ENCODE results near the gene SMIM24.

Gene SMIM24

GRCh38 chr19:3496392-3497273, 16.3 kb upstream of the SMIM24 start:
- no peak for DNase-seq

GRCh38 chr19:3494559-3494958, 14.2 kb upstream of the SMIM24 start:
- DNase-seq = peak; percentile 44

GRCh38 chr19:3494051-3494450, 13.7 kb upstream of the SMIM24 start:
- no peak for DNase-seq

GRCh38 chr19:3493651-3494050, 13.3 kb upstream of the SMIM24 start:
- no peak for DNase-seq

GRCh38 chr19:3492919-3493318, 12.6 kb upstream of the SMIM24 start:
- no peak for DNase-seq

GRCh38 chr19:3492131-3492839, 12.0 kb upstream of the SMIM24 start:
- no peak for DNase-seq

GRCh38 chr19:3491396-3492119, 11.2 kb upstream of the SMIM24 start:
- DNase-seq = no peak

GRCh38 chr19:3483226-3483628, 2.9 kb upstream of the SMIM24 start, which contains the start of gene SMIM44:
SMIM44 (minus strand) TSS chr19:3483441; CDS start chr19:3483403, 38 bp downstream.
- no peak for DNase-seq

DNA sequence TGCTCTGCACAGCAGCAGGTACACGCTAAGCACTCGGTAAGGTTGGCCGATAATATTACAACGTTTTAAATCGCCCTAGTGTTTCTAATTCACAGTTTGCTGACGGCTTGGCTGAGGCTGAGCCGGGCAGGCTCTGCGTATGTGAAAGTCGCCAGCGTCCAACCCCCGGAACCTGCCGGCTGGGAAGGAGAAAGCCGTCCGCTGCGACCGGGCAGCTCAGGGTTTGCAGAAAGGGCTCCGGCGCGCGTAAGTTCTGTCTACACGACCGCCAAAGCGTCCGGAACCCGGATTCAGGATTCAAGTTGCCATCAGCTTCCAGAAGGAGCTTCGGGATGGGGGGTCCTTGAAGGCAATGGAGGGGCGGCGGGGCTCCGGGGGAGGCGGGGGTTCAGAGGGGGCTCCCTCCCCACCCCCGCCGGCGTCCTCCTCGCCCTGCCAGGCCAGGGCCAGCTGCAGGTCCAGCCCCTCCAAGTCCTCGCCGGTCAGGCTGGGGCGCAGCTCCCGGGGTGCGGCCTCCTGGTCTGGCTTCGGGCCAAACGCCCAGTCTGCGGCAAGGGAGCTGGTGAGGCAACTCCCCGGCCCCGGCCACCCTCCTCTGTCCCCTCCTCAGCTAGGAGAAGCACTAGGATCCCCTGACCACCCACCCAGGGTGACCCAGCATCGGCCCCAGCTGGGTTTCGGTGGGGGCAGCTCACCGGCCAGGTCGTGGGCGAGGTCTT, 2.3 kb upstream of the SMIM24 start:
- no peak for DNase-seq

GRCh38 chr19:3481241-3482090, 1.1 kb upstream of the SMIM24 start:
- no peak for DNase-seq

GRCh38 chr19:3479834-3480215, 500 bp downstream of the SMIM24 start:
- no peak for DNase-seq

DNA sequence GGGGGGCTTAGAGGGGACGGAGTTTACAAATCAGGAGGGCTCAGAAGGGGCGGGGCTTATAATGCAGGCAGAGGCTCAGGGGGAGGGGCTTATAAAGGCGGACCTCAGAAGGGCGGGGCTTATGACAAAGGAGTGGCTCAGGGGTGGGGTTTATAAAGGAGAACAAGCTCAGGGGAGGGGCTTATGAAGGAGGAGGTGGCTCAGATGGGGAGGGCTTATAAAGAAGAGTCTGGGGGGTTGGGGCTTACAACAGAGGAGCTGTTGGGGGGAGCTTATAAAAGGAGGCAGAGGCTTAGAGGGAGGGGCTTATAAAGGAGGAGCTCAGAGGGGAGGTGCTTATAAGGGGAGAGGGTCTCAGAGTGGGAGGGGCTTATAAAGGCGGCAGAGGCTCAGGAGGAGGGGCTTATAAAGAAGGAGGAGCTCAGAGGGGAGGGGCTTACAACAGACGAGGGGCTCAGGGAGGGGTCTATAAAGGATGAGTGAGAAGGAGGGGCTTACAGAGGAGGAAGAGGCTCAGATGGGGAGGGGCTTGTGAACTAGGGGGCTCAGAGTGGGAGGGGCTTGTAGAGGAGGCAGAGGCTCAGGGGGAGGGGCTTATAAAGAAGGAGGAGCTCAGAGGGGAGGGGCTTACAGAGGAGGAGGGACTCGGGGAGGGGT, 1.0 kb downstream of the SMIM24 start:
- peak; percentile 44 for DNase-seq

DNA sequence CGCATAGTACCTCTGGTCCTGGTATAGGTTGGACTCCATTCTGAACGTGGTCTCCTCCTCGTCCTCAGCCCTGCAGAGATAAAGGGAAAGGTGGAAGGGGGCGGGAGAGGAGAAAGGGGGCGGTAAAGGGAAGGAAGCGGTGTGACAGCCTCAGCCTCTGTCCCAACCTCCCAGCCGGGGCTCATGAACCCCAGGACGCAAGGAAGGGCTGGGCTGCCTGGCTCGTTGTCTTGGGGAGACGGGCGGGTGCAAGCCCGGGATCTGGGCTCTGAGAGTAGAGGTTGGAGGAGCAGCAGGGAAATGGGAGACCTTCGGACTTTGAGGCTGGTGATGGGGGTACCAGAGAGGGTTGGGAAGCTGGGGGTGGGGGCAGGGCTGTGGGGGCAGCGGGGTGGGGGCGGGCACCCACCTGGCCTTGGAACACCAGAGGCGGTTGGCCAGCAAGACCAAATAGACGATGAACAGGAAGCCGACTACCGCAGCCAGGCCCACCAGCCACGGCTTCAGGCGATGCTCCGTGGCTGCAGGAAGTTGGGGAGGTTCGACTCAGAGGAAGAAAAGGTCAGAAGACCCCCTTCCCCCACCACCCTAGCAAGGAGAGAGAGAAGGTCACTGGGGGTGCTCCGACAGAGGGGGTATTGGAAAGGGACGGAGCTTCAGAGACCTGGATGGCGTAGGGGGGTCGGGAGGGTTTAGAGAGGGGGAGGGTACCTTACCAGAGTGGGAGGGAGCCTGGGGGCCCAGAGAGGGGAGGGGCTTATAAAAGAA, 1.7 kb downstream of the SMIM24 start:
- no peak for DNase-seq

GRCh38 chr19:3477951-3478350, 2.4 kb downstream of the SMIM24 start:
- no peak for DNase-seq

- no peak for DNase-seq
Measured at GRCh38 chr19:3477506-3477905, 2.8 kb downstream of the SMIM24 start.

- no peak for DNase-seq
Measured at GRCh38 chr19:3476830-3477229, 3.5 kb downstream of the SMIM24 start.

GRCh38 chr19:3475449-3475848, 4.9 kb downstream of the SMIM24 start:
- DNase-seq = no peak

DNA sequence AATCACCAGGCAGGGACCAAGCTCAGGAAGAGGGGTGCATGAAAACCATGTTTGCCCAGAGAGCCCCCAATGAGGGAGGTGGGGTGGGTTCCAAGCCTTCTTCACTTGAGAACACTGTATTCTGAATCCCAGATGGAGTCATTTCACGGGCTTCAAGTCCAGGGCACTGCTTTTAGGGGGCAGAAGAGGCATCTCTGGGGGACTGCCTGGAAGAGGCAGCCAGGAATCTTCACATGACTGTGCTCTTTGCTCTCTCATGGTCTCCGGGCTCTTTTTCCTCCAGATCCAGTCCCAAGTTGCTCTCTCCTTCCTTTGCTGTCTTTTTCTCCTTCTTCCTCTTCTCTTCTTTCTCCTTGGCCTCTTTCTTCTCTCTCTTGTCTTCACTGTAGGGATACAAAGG, 5.7 kb downstream of the SMIM24 start:
- no peak for DNase-seq

GRCh38 chr19:3474010-3474409, 6.3 kb downstream of the SMIM24 start:
- no peak for DNase-seq

DNA sequence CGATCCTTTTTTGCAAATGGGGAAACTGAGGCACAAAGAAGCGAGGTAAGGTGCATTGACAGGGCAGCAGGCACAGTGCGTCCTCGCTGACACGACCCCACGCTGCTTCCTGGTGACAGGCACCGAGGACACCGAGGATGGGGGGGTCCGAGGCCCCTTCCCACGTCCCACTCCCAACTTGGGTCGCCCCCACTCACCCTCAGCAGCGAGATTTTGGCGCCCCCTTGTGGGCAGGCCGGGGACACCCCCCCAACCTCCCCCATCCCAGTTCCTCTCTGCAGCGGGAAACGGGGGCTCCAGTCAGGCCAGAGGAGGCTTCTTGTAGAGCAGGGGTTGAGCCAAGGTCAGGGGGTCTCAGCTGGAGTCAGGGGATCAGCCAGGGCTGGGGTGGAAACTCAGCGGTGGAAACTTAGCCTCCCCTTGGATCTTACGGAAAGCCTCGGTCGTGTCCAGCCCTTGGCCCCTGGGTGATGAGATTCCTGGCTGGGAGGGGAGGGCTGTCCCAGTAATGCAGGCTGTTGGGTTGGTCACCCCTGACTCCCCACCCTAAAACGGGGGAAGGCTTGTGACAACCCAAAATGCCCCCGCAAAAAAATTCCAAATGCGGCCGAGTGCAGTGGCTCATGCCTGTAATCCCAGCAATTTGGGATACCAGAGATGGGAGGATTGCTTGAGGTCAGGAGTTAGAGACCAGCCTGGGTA, 8.2 kb downstream of the SMIM24 start:
- peak; percentile 46 for DNase-seq

Data from activated CD8-positive, alpha-beta memory T cell treated with anti-CD3 and anti-CD28 coated beads, Interleukin-2, amount 50 U/mL, for 4 hours (primary cell).